Right kidney (tissue), 9 donors: Measurements from ENCODE around the gene KHNYN.
"Not testable (repeated sequence)": the region's sequence is repeated elsewhere in the genome, so short reads cannot be mapped to it uniquely, and the experiment has no call there.

ENCODE experiments used
- DNase-seq: peaks from one replicate; pipeline ENCODE4 v3.0.0-alpha.2; 2016
- long read RNA-seq, 8 donors: transcript quantifications; one replicate each; lab custom pipeline, GENCODE V29; 2026

The KHNYN gene
- long read RNA-seq, donor 1, partial matches to known transcripts: 6 of 10 reads
- long read RNA-seq, donor 1, other reads (novel, unspliced or antisense): 0 of 10 reads
- long read RNA-seq, donor 2, transcript KHNYN-202 (8 exons, 3,359 nt): major isoform, 6 of 6 reads
- long read RNA-seq, donor 2, partial matches to known transcripts: 0 of 6 reads
- long read RNA-seq, donor 2, other reads (novel, unspliced or antisense): 0 of 6 reads
- long read RNA-seq, donor 3, partial matches to known transcripts: 0 of 12 reads
- long read RNA-seq, donor 3, other reads (novel, unspliced or antisense): 9 of 12 reads
- long read RNA-seq, donor 4, partial matches to known transcripts: 0 of 4 reads
- long read RNA-seq, donor 4, other reads (novel, unspliced or antisense): 0 of 4 reads
- long read RNA-seq, donor 5, partial matches to known transcripts: 33 of 74 reads
- long read RNA-seq, donor 5, other reads (novel, unspliced or antisense): 36 of 74 reads
- long read RNA-seq, donor 6, partial matches to known transcripts: 0 of 4 reads
- long read RNA-seq, donor 6, other reads (novel, unspliced or antisense): 0 of 4 reads
- long read RNA-seq, donor 7: 0 reads
- long read RNA-seq, donor 8: 0 reads

GRCh38 chr14:24429395-24430142 lies at the start of gene KHNYN, which contains the start of gene CBLN3:
Gene KHNYN, plus strand, starts transcription at chr14:24429954. Its CDS starts 777 bp downstream, at chr14:24430731.
Gene CBLN3, minus strand, starts transcription at chr14:24429668. Its CDS starts 614 bp downstream, at chr14:24429054.
- peak; percentile 92 for DNase-seq

GRCh38 chr14:24381363-24382063 lies 48.2 kb upstream of the KHNYN start:
- no peak for DNase-seq

DNA sequence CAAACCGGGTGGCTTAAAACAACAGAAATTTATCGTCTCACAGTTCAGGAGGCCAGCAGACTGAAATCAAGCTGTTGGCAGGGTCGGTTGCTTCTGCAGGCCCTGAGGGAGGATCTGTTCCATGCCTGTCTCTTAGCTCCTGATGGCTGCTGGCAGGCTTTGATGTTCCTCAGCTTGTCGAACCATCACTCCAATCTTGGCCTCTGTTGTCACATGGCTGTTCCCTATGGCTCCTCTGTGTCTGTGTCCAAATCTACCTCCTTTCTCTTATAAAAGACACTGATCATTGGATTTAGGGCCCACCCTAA lies 47.7 kb upstream of the KHNYN start:
- no peak for DNase-seq

- DNase-seq: no peak
These were observed 45.6 kb upstream of the KHNYN start for GRCh38 chr14:24384169-24384568.

DNA sequence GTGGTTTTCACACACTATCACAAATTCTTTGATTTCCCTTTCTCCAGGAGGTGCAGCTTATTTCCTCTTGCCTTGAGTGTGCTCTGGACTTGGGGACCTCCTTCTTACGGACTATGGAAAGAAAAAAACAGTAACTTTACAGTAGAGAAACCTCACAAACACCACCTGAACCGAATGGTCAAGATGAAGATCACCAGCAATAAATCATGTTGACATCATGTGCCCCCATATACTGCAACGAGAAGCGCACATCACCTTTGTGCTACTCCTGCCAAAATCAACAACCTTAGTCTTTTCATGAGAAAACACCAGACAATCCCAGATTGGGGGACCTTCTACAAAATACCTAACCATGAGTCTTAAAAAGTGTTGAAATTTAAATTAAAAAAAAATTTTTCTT lies 44.2 kb upstream of the KHNYN start:
- no peak for DNase-seq

- DNase-seq: no peak
These were observed 42.8 kb upstream of the KHNYN start for GRCh38 chr14:24387009-24387345.

DNA sequence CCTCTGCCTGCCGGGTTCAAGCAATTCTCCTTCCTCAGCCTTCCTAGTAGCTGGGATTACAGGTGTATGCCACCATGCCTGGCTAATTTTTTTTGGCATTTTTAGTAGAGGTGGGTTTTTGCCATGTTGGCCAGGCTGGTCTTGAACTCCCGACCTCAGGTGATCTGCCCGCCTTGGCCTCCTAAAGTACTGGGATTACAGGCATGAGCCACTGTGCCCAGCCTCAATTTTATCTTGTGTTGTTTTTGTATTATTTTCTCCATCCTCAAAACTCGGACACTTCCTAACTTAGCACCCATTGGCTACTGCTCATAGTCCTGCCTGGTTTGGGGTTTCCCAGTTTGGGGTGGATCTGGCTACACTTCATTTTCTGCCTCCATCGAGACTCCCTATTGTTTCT lies 42.2 kb upstream of the KHNYN start:
- DNase-seq: not testable (repeated sequence)

GRCh38 chr14:24388474-24389179 lies 41.1 kb upstream of the KHNYN start:
- DNase-seq: no peak

DNA sequence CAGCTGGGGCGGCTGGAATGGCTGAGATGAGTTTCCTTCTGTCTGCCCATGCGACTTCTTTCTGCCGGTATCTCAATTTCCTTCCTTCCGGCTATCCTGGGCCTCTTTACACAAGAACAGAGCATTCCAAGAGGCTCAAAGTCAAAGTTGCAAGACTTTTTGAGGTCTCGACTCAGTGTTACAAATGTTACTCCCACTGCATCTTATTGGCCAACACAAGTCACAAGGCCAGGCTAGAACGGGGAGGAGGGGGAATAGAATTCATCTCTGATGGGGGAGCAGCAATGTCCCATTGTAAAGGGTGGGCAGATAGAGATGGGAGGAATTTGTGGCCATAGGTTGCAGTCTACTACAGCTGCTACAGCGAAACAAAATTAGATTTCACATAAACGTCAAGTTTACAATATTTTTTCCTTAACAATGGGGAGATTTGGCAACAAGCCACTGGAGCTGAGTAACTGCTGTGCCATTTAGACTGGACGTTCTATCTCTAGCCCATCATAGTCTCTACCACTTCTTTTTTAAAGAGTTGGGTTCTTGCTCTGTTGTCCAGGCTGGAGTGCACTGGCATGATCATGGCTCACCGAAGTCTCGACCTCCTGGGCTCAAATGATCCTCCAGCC lies 40.4 kb upstream of the KHNYN start:
- no peak for DNase-seq

GRCh38 chr14:24390701-24391468 lies 38.9 kb upstream of the KHNYN start:
- DNase-seq: no peak

GRCh38 chr14:24392325-24393091 lies 37.2 kb upstream of the KHNYN start:
- DNase-seq: no peak

DNA sequence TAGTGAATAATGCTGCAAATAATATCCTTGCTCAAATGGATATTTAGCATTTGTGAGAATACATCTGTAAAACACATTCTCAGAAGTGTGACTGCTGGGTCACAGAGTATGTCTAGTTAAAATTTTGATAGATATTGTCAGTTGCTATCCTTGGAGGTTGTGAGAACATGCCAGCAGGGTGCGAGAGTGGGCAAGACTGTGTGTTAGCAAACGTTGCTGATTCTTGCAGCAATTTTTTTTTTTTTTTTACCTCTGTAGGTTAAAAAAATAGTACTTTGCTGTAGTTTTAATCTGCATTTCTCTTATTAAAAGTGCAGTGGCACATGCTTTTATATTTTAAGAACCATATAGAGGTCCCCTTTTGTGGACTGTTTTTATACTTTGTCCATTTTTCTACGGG lies 35.5 kb upstream of the KHNYN start:
- no peak for DNase-seq

DNA sequence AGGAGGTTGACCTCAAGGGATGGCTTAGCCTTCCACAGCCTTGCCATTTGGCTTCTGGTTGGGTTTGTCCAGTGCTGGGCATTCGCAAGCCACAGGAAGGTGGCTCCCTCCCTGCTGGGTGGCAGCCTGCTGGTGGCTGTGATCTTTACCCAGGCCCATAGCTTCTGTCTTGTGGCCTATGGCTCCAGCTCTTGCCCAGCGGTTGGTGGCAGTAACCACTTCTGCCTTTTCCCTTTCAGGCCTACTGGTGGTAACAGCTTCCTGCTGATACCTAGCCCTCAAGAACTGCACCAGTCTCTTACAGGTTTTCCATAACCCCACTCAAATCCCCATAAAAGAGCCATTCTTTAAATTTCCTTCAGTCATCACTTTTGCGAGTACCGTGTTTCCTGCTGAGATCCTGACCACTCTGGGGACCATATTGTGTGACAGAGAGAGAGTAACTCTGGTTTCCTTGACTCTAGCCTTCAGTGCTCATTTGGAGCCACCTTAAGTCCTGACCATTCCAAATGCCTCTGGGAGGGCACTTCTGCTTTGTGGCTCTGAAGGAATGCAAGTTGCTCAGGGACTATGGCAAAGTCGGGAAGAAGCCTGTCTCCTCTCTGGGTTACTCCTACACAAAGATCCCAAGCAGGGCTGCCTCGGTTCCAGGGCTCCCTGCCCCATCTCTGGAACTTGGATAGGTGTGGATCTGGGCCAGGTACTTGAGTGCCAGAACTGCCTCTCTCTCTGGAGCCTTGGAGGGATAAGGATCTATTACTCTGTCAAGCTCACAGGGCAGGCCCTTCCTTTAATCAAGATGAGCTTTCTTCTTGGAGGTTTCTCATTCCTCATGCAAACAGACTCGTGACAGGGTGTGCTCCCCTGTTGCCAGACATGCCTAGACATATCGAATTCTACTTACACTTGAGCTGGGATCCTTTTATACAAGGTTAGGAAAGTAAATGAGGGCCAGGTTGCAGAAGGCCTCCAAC lies 33.9 kb upstream of the KHNYN start:
- no peak for DNase-seq

- DNase-seq: no peak
These were observed 32.0 kb upstream of the KHNYN start for GRCh38 chr14:24397639-24398292.

GRCh38 chr14:24398293-24398652 lies 31.5 kb upstream of the KHNYN start:
- peak; percentile 69 for DNase-seq

GRCh38 chr14:24398653-24399446 lies 30.9 kb upstream of the KHNYN start, which contains the start of gene NYNRIN:
Gene NYNRIN, plus strand, starts transcription at chr14:24399003. Its CDS starts 244 bp downstream, at chr14:24399247.
- peak; percentile 53 for DNase-seq

- DNase-seq: peak; percentile 61
These were observed 30.3 kb upstream of the KHNYN start for GRCh38 chr14:24399447-24399822.
